ENCODE results near the gene MGAT4D. TPM values are rescaled to one million over a fixed set of nuclear protein-coding genes. Genes with fewer than 3 reads are reported as not detected.

Gene MGAT4D
- total RNA-seq = not detected

DNA sequence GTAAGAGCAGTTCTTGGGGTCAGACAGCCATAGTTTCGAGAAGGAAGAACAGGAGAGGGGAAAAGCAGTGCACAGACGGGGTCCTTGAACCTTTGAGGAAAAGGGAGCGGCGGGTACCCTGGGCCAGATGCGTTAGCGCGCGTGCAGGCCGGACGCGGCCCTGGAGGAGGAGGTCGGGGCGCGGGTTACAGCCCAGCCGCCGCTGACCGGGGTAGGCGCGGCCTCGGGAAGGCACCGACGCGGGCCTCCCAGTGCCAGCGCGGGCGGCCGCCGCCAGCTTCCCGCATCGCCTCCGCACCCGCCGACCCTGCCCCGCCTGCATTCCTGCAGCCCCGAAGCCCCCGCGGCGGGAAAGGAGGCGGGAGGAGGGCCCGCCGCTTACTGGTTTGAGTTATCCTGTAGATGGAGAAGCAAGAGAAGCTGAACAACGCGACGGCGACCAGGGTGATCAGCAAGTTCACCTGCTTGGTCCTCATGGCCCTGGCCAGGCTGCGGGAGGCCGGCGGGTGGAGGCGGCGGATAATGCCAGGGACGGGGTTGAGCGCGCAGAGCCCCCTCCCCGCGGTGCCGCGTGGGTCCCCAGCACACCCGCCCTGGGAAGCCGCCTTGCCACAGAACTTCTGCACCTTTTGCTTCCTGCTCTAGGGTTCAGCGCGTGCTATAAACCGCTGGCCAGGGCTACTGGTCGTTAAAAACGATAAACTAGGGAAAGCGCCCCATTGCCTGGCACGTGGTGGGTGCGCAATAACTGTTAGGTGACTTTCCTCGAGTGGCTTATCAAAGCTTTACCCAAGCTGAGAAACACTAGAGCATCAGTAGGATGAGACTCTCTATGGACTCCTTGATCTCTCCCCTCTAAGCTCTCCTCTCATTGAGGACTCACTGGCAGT, at the start of gene MGAT4D:
Gene MGAT4D, minus strand, starts transcription at position 547 of the 890 bp plus-strand sequence. Its CDS starts 71 bp downstream, at position 476.
- H3K27me3 ChIP-seq = no peaks in the 10 kb centered on the region
- H3K9me3 ChIP-seq = no peaks in the 10 kb centered on the region
- peak within 1 kb of the TSS; percentile 30 to 55 for H3K4me3 ChIP-seq
- no peaks in the 10 kb centered on the region for H3K36me3 ChIP-seq
- TF ChIP-seq, protein P1, sequence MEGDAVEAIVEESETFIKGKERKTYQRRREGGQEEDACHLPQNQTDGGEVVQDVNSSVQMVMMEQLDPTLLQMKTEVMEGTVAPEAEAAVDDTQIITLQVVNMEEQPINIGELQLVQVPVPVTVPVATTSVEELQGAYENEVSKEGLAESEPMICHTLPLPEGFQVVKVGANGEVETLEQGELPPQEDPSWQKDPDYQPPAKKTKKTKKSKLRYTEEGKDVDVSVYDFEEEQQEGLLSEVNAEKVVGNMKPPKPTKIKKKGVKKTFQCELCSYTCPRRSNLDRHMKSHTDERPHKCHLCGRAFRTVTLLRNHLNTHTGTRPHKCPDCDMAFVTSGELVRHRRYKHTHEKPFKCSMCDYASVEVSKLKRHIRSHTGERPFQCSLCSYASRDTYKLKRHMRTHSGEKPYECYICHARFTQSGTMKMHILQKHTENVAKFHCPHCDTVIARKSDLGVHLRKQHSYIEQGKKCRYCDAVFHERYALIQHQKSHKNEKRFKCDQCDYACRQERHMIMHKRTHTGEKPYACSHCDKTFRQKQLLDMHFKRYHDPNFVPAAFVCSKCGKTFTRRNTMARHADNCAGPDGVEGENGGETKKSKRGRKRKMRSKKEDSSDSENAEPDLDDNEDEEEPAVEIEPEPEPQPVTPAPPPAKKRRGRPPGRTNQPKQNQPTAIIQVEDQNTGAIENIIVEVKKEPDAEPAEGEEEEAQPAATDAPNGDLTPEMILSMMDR (IDR thresholded peaks at IDR 0.05) = no peak
- intact Hi-C loops (cut with DNase I) = no loop called here
- H3K4me1 ChIP-seq = no peaks in the 10 kb centered on the region
- H3K27ac ChIP-seq = no peak within 1 kb of the TSS
- no peak for DNase-seq (ENCODE audit: low spot score in 2 of 2)

DNA sequence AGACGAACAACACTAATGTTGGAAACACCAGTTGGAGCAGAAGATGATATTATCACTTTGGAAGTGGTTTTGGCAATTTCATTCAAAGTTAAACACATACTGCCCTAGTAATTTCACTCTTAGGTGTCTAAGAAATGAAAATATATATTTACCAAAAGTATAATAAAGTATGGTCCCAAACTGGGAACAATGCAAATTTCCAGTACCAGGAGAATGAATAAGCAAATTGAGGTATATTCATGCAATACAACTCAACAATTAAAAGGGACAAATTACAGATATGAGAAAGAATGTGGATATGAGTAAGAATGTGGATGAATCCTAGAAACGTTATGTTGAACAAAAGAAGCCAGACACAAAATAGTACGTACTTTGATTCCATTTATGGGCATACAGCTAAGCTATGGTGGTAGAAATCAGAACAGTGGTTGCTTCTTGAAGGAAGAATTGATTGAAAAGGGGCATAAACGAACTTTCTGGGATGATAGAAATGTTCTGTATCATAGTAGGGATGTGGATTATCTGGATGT, 35.9 kb upstream of the MGAT4D start:
- no peak overlapping the region for H3K4me3 ChIP-seq
- H3K27ac ChIP-seq = no peak overlapping the region
- peaks cover 15 to 17% of the 10 kb centered on the region in 2 donors for H3K36me3 ChIP-seq
- TF ChIP-seq, protein P1 (IDR thresholded peaks at IDR 0.05) = no peak
- H3K4me1 ChIP-seq = no peaks in the 10 kb centered on the region
- no peaks in the 10 kb centered on the region for H3K9me3 ChIP-seq
- intact Hi-C loops (cut with DNase I) = no loop called here
- DNase-seq (ENCODE audit: low spot score in 2 of 2) = no peak
- H3K27me3 ChIP-seq = no peaks in the 10 kb centered on the region

DNA sequence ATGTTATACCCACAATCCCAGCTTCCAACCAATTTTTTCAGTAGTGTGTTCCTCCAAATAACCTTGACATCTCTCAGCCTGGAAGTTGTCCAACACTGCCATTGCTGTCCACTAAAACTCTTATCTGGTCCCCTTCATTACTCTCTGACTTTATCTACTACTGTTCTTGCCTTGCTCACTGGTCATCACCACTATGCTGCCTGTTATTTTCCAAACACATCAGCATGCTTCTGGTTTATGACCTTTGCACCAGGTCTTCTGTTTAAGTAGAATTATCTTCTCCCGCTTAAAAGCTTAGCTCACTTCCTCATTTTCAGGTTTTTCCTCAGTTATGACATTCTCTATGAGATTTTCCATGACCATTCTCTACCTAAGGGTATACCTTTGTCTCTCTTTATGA, 31.3 kb upstream of the MGAT4D start:
- H3K4me1 ChIP-seq = no peaks in the 10 kb centered on the region
- DNase-seq (ENCODE audit: low spot score in 2 of 2) = no peak
- no peaks in the 10 kb centered on the region for H3K9me3 ChIP-seq
- H3K27ac ChIP-seq = no peak overlapping the region
- H3K36me3 ChIP-seq = peaks cover 0 to 10% of the 10 kb centered on the region in 2 donors
- H3K27me3 ChIP-seq = no peaks in the 10 kb centered on the region
- TF ChIP-seq, protein P1 (IDR thresholded peaks at IDR 0.05) = no peak
- intact Hi-C loops (cut with DNase I) = loop anchor here (10.0 kb wide), 4 partner anchors 465 to 1355 kb away; partner anchors contain the start of genes ELF2 and RAB33B
- H3K4me3 ChIP-seq = no peak overlapping the region

DNA sequence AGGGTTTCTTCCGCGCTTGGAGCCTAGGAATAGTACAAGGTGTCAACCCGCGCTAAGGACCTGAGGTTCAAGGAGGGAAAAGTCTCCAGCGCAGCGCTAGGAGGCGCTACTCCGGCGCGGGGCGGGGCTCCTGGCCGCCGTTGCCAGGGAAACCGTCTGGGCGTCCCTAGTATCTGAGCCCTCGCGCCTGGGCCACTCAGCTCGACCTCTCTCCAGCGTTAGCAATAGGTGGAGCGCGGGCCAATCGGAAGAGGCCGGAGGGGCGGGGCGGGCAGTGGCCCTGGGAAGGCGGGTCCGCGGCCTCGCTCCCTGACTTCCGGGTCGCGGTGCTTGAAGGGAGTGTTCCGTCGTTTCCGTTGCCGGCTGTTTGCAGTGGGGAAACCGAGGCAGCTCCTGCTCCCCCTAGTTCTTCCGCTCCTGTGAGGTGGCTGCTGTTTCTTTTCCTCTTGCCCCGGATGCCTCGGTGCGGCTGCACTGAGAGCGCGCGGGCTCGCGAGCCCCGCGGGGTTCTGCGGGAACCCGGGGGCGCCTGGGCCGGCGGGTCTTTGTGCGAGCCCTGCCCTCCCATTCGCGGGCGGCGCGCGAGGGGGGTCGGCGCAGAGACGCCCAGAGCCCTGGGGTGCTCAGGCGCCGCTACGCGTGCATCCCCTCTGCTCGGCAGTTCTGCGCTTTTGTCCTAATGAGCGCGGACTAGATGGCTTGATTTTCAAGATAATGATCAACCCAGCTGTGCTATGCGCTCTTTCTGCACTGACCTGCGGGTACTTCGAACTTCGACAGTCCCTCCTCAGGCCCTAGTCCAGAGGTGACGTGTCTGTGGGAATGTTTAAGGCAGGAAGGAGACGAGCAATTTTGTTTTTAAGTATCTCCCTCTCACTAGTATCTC, 26.0 kb upstream of the MGAT4D start, which contains the start of gene ELMOD2:
Gene ELMOD2, plus strand, starts transcription at position 312 of the 886 bp plus-strand sequence. CDS start 1,261 bp downstream, outside the sequence.
- Histone ChIP-seq H3K9me3 (no peaks in the 10 kb centered on the region), H3K27me3 (no peaks in the 10 kb centered on the region), H3K36me3 (peaks cover 0 to 10% of the 10 kb centered on the region in 2 donors), H3K4me3 (peak within 1 kb of the TSS; percentile 87 to 97), H3K4me1 (peaks cover 0 to 4% of the 10 kb centered on the region in 2 donors), H3K27ac (peak within 1 kb of the TSS; percentile 66 to 92)
- peak; percentile 95 to 99 for DNase-seq (ENCODE audit: low spot score in 2 of 2)
- intact Hi-C loops (cut with DNase I) = loop anchor here (1.0 to 10.0 kb wide), 9 partner anchors 151 to 1349 kb away; partner anchors contain the start of genes ELF2, RAB33B, RNF150 and SCOC
- TF ChIP-seq, protein P1 (IDR thresholded peaks at IDR 0.05) = peak; percentile 88 to 97 (median 96)

DNA sequence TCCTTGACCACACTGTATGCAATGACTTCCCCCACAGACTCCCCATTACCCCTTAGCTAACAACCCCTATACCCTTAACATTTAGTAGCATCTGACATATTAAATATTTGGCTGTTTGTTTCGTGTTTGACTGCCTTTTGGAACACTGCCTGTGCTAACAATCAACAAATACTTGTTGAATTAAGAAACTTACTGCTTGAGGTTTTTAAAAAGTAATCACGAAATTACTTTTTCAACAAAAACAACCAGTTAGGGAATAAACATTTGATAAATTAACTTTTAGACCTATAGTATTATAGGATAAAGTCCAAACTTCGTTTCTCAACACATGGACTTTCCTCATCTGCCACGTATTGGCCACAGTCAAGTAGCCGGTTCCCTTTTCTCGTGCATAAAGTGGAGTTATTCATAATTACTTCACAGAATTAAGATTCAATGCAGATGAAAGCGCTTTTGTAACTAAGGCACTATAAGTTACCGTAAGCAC, 25.3 kb upstream of the MGAT4D start:
- peak overlapping the region; percentile 2 to 92 for H3K27ac ChIP-seq
- intact Hi-C loops (cut with DNase I) = loop anchor here (1.0 to 10.0 kb wide), 8 partner anchors 150 to 1349 kb away; partner anchors contain the start of genes ELF2, RAB33B, RNF150 and SCOC

More for the DNA sequence above, 25.3 kb upstream of the MGAT4D start:
- peaks cover 0 to 7% of the 10 kb centered on the region in 2 donors for H3K36me3 ChIP-seq
- peaks cover 0 to 4% of the 10 kb centered on the region in 2 donors for H3K4me1 ChIP-seq
- TF ChIP-seq, protein P1 (IDR thresholded peaks at IDR 0.05) = no peak
- no peaks in the 10 kb centered on the region for H3K9me3 ChIP-seq
- no peak for DNase-seq (ENCODE audit: low spot score in 2 of 2)
- H3K4me3 ChIP-seq = peak overlapping the region; percentile 87 to 97
- H3K27me3 ChIP-seq = no peaks in the 10 kb centered on the region

Measured in ascending aorta (tissue), 2 donors.